Calu3 (cell line): ENCODE data around the gene SPOCK1. TPM values are rescaled to one million over a fixed set of nuclear protein-coding genes. Genes with fewer than 3 reads are reported as not detected.

Experiments
- BruUV-seq: library from RNA; stranded (reverse); fragments of 400-500 nt; replicated peaks from 2 replicates; lab custom pipeline; 2021; lab: Mats Ljungman, UMichigan
- CTCF ChIA-PET: fragments of 300-600 bp; sonication (Branson Sonifier 250); formaldehyde crosslinking; loops from one replicate; lab custom pipeline; 2022; ENCODE audit warnings: antibody characterized with exemption; lab: Charles Lee
- DNase-seq: peaks from one replicate; pipeline ENCODE4 v3.0.0; 2022
- H3K27ac Mint-ChIP-seq: one replicate; pipeline ENCODE4 v1.8.0; 2022; ENCODE audit warnings: mixed read lengths; ENCODE audit not compliant: unreplicated experiment
- H3K27me3 Mint-ChIP-seq: one replicate; pipeline ENCODE4 v1.8.0; 2022; ENCODE audit warnings: mixed read lengths; ENCODE audit not compliant: unreplicated experiment
- H3K36me3 Mint-ChIP-seq: one replicate; pipeline ENCODE4 v1.8.0; 2022; ENCODE audit warnings: mild to moderate bottlenecking, moderate library complexity, mixed read lengths; ENCODE audit not compliant: insufficient read depth, unreplicated experiment
- H3K4me1 Mint-ChIP-seq: one replicate; pipeline ENCODE4 v1.8.0; 2022; ENCODE audit warnings: mild to moderate bottlenecking, low read depth, mixed read lengths; ENCODE audit not compliant: unreplicated experiment
- H3K4me3 Mint-ChIP-seq: one replicate; pipeline ENCODE4 v1.8.0; 2022; ENCODE audit warnings: mild to moderate bottlenecking, low read depth, moderate library complexity, mixed read lengths; ENCODE audit not compliant: unreplicated experiment
- H3K9me3 Mint-ChIP-seq: one replicate; pipeline ENCODE4 v1.8.0; 2022; ENCODE audit warnings: low read depth, mixed read lengths; ENCODE audit not compliant: unreplicated experiment
- CTCF ChIP-seq: fragments of 200-600 bp; IDR thresholded peaks from one replicate; pipeline ENCODE4 v1.8.0; 2022; ENCODE audit warnings: antibody characterized with exemption; ENCODE audit not compliant: unreplicated experiment
- intact Hi-C: fragments of 100-400 bp; cut with micrococcal nuclease; formaldehyde crosslinking; loops from one replicate; pipeline ENCODE4 v1.10.0; 2022; ENCODE audit not compliant: unreplicated experiment
- total RNA-seq: library from RNA; stranded (reverse); gene quantifications from 2 replicates; pipeline ENCODE4 v1.2.3, GENCODE V29; 2022

SPOCK1 gene
- total RNA-seq, 1 experiment from 2014 or later, result 3.2 TPM

GRCh38 chr5:137357436-137357835 is 141.7 kb downstream of the SPOCK1 start:
- BruUV-seq, result no TSS peak
- no peak for DNase-seq
- no peaks in the 10 kb centered on the region for H3K36me3 Mint-ChIP-seq
- peaks cover 100% of the 10 kb centered on the region for H3K27me3 Mint-ChIP-seq
- H3K4me3 Mint-ChIP-seq, result no peak overlapping the region
- CTCF ChIA-PET, result interaction anchor here (0.7 kb wide), 1 partner anchor 37 kb away, joined by 3 read pairs; no protein-coding TSS in a partner anchor
- H3K4me1 Mint-ChIP-seq, result no peaks in the 10 kb centered on the region
- H3K27ac Mint-ChIP-seq, result no peak overlapping the region
- TF ChIP-seq CTCF, result no peak
- H3K9me3 Mint-ChIP-seq, result no peaks in the 10 kb centered on the region
- intact Hi-C loops, result no loop called here

DNA sequence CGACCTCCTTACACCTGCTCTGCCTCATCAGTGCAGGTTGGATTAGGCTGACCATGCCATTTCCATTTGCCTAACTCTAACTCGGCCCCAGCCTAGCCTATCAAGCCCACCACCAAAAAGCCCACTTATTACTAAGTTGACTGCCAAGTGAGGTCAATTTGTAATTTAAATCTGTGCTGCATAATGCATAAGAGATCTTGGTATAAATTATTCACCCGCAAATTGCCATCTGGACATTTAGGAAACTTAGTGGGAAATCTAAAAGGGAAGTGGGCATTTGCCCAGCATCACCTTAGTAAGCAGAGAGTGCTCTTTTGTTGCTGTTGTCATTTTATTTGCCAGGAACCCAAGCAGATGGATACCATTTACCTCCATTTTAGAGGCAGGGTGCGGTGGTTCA is 143.0 kb downstream of the SPOCK1 start:
- H3K36me3 Mint-ChIP-seq, result no peaks in the 10 kb centered on the region
- DNase-seq, result no peak
- no peak for TF ChIP-seq CTCF
- H3K9me3 Mint-ChIP-seq, result no peaks in the 10 kb centered on the region
- CTCF ChIA-PET, result no interaction called here
- peaks cover 100% of the 10 kb centered on the region for H3K27me3 Mint-ChIP-seq
- no peak overlapping the region for H3K27ac Mint-ChIP-seq
- H3K4me1 Mint-ChIP-seq, result no peaks in the 10 kb centered on the region
- intact Hi-C loops, result no loop called here
- BruUV-seq, result no TSS peak
- H3K4me3 Mint-ChIP-seq, result no peak overlapping the region

DNA sequence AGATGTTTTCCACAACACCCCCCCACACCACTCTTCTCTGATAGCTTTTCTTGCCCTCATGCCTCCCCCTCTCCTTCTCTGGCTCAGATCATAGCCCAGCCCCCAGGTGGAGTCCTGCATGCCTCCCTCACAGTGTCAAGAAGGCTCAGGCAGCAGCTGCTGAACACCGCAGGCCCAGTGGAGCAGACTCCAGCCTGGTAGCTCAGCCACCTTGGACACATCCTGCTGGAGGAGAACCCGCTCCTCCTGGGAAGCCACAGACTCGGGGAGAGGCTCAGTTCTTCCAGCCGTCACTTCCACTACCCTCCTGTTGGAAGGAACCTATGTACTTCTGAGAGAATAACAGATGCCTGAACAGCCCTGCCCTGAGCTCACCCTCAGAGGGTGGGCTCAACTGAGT is 143.4 kb downstream of the SPOCK1 start:
- Mint-ChIP-seq H3K9me3 (no peaks in the 10 kb centered on the region), H3K27ac (no peak overlapping the region), H3K4me1 (no peaks in the 10 kb centered on the region), H3K36me3 (no peaks in the 10 kb centered on the region), H3K27me3 (peaks cover 100% of the 10 kb centered on the region), H3K4me3 (no peak overlapping the region)
- CTCF ChIA-PET, result no interaction called here
- intact Hi-C loops, result no loop called here
- no peak for TF ChIP-seq CTCF
- DNase-seq, result no peak
- BruUV-seq, result no TSS peak

GRCh38 chr5:137352095-137352494 is 147.0 kb downstream of the SPOCK1 start:
- no TSS peak for BruUV-seq
- Mint-ChIP-seq H3K4me1 (peaks cover 10% of the 10 kb centered on the region), H3K36me3 (no peaks in the 10 kb centered on the region), H3K27ac (no peak overlapping the region), H3K4me3 (no peak overlapping the region), H3K9me3 (no peaks in the 10 kb centered on the region), H3K27me3 (peaks cover 80% of the 10 kb centered on the region)
- CTCF ChIA-PET, result no interaction called here
- no peak for DNase-seq
- TF ChIP-seq CTCF, result no peak
- intact Hi-C loops, result no loop called here
